ENCODE results near the gene B3GNT7. TPM values are rescaled to one million over a fixed set of nuclear protein-coding genes. Genes with fewer than 3 reads are reported as not detected.

Gene B3GNT7
- total and polyA plus RNA-seq, 2 experiments from 2014 or later, result 44.2 to 89.4 TPM

- TF ChIP-seq, protein P1, sequence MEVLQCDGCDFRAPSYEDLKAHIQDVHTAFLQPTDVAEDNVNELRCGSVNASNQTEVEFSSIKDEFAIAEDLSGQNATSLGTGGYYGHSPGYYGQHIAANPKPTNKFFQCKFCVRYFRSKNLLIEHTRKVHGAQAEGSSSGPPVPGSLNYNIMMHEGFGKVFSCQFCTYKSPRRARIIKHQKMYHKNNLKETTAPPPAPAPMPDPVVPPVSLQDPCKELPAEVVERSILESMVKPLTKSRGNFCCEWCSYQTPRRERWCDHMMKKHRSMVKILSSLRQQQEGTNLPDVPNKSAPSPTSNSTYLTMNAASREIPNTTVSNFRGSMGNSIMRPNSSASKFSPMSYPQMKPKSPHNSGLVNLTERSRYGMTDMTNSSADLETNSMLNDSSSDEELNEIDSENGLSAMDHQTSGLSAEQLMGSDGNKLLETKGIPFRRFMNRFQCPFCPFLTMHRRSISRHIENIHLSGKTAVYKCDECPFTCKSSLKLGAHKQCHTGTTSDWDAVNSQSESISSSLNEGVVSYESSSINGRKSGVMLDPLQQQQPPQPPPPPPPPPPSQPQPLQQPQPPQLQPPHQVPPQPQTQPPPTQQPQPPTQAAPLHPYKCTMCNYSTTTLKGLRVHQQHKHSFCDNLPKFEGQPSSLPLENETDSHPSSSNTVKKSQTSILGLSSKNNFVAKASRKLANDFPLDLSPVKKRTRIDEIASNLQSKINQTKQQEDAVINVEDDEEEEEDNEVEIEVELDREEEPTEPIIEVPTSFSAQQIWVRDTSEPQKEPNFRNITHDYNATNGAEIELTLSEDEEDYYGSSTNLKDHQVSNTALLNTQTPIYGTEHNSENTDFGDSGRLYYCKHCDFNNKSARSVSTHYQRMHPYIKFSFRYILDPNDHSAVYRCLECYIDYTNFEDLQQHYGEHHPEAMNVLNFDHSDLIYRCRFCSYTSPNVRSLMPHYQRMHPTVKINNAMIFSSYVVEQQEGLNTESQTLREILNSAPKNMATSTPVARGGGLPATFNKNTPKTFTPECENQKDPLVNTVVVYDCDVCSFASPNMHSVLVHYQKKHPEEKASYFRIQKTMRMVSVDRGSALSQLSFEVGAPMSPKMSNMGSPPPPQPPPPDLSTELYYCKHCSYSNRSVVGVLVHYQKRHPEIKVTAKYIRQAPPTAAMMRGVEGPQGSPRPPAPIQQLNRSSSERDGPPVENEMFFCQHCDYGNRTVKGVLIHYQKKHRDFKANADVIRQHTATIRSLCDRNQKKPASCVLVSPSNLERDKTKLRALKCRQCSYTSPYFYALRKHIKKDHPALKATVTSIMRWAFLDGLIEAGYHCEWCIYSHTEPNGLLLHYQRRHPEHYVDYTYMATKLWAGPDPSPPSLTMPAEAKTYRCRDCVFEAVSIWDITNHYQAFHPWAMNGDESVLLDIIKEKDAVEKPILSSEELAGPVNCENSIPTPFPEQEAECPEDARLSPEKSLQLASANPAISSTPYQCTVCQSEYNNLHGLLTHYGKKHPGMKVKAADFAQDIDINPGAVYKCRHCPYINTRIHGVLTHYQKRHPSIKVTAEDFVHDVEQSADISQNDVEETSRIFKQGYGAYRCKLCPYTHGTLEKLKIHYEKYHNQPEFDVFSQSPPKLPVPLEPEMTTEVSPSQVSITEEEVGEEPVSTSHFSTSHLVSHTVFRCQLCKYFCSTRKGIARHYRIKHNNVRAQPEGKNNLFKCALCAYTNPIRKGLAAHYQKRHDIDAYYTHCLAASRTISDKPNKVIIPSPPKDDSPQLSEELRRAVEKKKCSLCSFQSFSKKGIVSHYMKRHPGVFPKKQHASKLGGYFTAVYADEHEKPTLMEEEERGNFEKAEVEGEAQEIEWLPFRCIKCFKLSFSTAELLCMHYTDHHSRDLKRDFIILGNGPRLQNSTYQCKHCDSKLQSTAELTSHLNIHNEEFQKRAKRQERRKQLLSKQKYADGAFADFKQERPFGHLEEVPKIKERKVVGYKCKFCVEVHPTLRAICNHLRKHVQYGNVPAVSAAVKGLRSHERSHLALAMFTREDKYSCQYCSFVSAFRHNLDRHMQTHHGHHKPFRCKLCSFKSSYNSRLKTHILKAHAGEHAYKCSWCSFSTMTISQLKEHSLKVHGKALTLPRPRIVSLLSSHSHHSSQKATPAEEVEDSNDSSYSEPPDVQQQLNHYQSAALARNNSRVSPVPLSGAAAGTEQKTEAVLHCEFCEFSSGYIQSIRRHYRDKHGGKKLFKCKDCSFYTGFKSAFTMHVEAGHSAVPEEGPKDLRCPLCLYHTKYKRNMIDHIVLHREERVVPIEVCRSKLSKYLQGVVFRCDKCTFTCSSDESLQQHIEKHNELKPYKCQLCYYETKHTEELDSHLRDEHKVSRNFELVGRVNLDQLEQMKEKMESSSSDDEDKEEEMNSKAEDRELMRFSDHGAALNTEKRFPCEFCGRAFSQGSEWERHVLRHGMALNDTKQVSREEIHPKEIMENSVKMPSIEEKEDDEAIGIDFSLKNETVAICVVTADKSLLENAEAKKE (CRISPR knock-in tag; IDR thresholded peaks at IDR 0.05), result no peak
- TF ChIP-seq STAT1 (IDR thresholded peaks at IDR 0.05; ENCODE audit: unreplicated experiment) (no peak), NANOG (IDR thresholded peaks at IDR 0.05; ENCODE audit: borderline replicate concordance) (no peak)
Measured at GRCh38 chr2:231433990-231434389, 38.5 kb downstream of the B3GNT7 start (continued).

DNA sequence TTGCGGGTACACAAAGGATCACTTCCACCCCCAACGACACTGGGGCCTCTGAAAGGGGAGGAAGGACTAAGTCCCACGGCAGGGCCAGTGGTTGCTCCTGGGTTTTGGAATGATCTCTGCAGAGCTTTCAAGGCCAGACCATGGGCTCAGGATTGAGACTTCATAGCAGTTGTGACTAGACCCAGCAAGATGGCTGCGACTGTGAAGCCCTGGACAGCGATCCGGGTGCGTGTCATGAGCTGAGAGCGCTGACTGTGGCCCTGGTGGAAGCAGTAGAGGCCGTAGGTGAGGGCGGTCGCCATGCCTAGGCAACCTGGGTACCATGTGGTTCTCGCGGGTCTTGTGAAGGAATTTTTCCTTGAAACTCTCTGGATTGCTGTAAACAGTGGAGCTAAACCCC lies 41.4 kb downstream of the B3GNT7 start:
- Histone ChIP-seq H4K20me1 (replicated peaks; ENCODE audit: insufficient read depth) (no peaks in the 10 kb centered on the region), H3K27me3 (ENCODE audit: insufficient read depth) (no peaks in the 10 kb centered on the region), H3K9me2 (ENCODE audit: insufficient read depth) (no peaks in the 10 kb centered on the region), H3K79me2 (replicated peaks; ENCODE audit: insufficient read depth) (no peaks in the 10 kb centered on the region), H3F3A (replicated peaks; ENCODE audit: low read depth) (0 out of 2 replicates have a peak, but pooled peaks cover 8% of the 10 kb centered on the region), H2AFZ (no peak overlapping the region), H3K4me3 (no peak overlapping the region), H3K4me1 (ENCODE audit: insufficient read depth) (no peaks in the 10 kb centered on the region), H3K4me2 (no peak overlapping the region), H3K27ac (ENCODE audit: low read depth) (no peak overlapping the region), H3K36me3 (ENCODE audit: insufficient read depth) (no peaks in the 10 kb centered on the region)
- Mint-ChIP-seq H3K27ac (no peak overlapping the region), H3K36me3 (ENCODE audit: low read depth) (no peaks in the 10 kb centered on the region; the same call in 2 of the 3 replicates), H3K27me3 (ENCODE audit: insufficient read depth, low read depth, poor library complexity) (peaks cover 8% of the 10 kb centered on the region), H3K4me1 (no peaks in the 10 kb centered on the region), H3K9me3 (peaks cover 2% of the 10 kb centered on the region; the same call in 2 of the 3 replicates), H3K4me3 (no peak overlapping the region)
- DNase-seq (ENCODE audit: low spot score) (no peak), ATAC-seq (no peak)
- TF ChIP-seq CREB1 (CRISPR knock-in tag; IDR thresholded peaks at IDR 0.05; ENCODE audit: low read depth), result no peak
- TF ChIP-seq, protein P2, sequence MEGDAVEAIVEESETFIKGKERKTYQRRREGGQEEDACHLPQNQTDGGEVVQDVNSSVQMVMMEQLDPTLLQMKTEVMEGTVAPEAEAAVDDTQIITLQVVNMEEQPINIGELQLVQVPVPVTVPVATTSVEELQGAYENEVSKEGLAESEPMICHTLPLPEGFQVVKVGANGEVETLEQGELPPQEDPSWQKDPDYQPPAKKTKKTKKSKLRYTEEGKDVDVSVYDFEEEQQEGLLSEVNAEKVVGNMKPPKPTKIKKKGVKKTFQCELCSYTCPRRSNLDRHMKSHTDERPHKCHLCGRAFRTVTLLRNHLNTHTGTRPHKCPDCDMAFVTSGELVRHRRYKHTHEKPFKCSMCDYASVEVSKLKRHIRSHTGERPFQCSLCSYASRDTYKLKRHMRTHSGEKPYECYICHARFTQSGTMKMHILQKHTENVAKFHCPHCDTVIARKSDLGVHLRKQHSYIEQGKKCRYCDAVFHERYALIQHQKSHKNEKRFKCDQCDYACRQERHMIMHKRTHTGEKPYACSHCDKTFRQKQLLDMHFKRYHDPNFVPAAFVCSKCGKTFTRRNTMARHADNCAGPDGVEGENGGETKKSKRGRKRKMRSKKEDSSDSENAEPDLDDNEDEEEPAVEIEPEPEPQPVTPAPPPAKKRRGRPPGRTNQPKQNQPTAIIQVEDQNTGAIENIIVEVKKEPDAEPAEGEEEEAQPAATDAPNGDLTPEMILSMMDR (conservative IDR thresholded peaks at IDR 0.05; ENCODE audit: low read depth in 2 of 2), result no peak
- no peak for TF ChIP-seq STAT1 (IDR thresholded peaks at IDR 0.05; ENCODE audit: unreplicated experiment)
- TF ChIP-seq, protein P1 (CRISPR knock-in tag; IDR thresholded peaks at IDR 0.05), result no peak
- no peak for TF ChIP-seq POLR2AphosphoS5 (IDR thresholded peaks at IDR 0.05; ENCODE audit: low read depth)
